ENCODE measurements around the gene FETUB.

DNA sequence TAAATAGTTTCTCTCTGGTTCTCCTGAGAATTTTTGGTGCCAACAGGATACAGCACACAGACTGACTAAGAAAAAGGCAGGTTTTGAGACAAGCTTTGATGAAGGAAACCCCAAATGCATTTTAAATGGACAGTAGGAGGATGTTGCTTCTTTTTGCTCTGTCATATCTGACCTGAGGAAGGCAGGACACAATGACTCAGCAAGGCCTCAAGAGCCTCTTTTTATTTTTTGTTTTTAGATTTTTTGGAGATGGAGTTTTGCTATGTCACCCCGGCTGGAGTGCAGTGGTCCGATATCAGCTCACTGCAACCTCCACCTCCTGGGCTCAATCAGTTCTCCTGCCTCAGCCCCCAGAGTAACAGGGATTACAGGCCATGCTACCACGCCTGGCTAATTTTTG lies 60.1 kb downstream of the FETUB start:
- no peak for TF ChIP-seq GTF2F1 (IDR thresholded peaks at IDR 0.05; ENCODE audit: borderline replicate concordance, low read depth, low read length)
- TF ChIP-seq, protein P1, sequence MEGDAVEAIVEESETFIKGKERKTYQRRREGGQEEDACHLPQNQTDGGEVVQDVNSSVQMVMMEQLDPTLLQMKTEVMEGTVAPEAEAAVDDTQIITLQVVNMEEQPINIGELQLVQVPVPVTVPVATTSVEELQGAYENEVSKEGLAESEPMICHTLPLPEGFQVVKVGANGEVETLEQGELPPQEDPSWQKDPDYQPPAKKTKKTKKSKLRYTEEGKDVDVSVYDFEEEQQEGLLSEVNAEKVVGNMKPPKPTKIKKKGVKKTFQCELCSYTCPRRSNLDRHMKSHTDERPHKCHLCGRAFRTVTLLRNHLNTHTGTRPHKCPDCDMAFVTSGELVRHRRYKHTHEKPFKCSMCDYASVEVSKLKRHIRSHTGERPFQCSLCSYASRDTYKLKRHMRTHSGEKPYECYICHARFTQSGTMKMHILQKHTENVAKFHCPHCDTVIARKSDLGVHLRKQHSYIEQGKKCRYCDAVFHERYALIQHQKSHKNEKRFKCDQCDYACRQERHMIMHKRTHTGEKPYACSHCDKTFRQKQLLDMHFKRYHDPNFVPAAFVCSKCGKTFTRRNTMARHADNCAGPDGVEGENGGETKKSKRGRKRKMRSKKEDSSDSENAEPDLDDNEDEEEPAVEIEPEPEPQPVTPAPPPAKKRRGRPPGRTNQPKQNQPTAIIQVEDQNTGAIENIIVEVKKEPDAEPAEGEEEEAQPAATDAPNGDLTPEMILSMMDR (IDR thresholded peaks at IDR 0.05; ENCODE audit: control extremely low read depth in 1 of 3, insufficient read depth in 1 of 3, low read depth in 1 of 3, low read length in 3 of 3): no peak
- TF ChIP-seq POLR2A (IDR thresholded peaks at IDR 0.05; ENCODE audit: control extremely low read depth in 1 of 2, low read depth in 2 of 2, low read length in 2 of 2): no peak
- TF ChIP-seq NRF1 (IDR thresholded peaks at IDR 0.05; ENCODE audit: low read depth, low read length): no peak
- TF ChIP-seq CHD2 (IDR thresholded peaks at IDR 0.05; ENCODE audit: low read length): no peak
- TF ChIP-seq GABPA (IDR thresholded peaks at IDR 0.05; ENCODE audit: borderline replicate concordance, insufficient read depth, low read length): no peak
- no peak for TF ChIP-seq SIRT6 (IDR thresholded peaks at IDR 0.05; ENCODE audit: low read length)
- TF ChIP-seq EP300 (IDR thresholded peaks at IDR 0.05; ENCODE audit: borderline replicate concordance in 1 of 2, low read depth in 2 of 2, low read length in 2 of 2): no peak
